ENCODE data around the gene ARMH4.

Gene ARMH4

DNA sequence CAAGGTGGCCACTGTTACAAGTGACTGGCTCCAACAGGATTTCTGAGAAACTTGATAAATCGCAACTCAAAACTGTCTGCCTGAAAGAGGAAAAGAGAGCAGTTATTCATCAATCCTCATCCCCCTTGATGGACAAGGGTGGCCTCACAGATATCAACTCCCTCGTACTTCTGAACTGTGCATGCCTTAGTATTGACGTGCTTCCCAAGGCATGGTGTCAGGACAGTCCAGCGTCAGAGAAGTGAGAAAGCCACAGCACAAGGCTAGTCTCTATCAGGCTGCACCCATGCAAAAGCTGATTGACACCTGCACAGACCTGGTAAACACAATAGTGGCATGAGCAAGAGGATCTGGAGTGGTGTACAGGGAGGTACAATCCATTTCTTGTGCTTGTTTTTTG, 160.7 kb downstream of the ARMH4 start:
- Histone ChIP-seq H3K9me3 (replicated peaks in 1 of 11) (no peaks in the 10 kb centered on the region), H3K27ac (no peak overlapping the region), H3K4me1 (no peaks in the 10 kb centered on the region), H4K20me1 (no peaks in the 10 kb centered on the region), H3K4me2 (no peak overlapping the region), H3K36me3 (no peaks in the 10 kb centered on the region), H3K4me3 (no peak overlapping the region), H3K27me3 (no peaks in the 10 kb centered on the region), H3K9ac (no peak overlapping the region)
- no peak for TF ChIP-seq Cebpa-rat (IDR thresholded peaks at IDR 0.05)

DNA sequence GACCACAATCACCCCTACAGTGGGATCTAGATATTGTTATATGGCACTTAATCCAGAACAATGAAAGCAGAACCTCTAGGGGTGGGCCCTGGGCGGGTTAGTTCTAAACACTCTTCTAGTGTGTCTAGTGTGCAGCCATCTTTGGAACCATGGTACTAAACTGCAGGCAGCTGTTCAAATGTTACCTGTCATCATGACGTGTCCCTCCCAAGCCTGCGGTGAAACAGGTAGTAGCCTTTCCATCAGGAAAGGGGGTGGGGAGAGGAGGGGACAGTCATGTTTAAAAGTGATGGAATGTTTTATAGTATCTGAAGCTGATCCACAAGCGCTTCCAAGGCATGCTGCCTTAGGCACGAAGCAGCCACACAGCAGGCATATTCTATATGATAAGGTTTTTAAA, 163.6 kb downstream of the ARMH4 start:
- no peaks in the 10 kb centered on the region for H3K4me1 ChIP-seq

DNA sequence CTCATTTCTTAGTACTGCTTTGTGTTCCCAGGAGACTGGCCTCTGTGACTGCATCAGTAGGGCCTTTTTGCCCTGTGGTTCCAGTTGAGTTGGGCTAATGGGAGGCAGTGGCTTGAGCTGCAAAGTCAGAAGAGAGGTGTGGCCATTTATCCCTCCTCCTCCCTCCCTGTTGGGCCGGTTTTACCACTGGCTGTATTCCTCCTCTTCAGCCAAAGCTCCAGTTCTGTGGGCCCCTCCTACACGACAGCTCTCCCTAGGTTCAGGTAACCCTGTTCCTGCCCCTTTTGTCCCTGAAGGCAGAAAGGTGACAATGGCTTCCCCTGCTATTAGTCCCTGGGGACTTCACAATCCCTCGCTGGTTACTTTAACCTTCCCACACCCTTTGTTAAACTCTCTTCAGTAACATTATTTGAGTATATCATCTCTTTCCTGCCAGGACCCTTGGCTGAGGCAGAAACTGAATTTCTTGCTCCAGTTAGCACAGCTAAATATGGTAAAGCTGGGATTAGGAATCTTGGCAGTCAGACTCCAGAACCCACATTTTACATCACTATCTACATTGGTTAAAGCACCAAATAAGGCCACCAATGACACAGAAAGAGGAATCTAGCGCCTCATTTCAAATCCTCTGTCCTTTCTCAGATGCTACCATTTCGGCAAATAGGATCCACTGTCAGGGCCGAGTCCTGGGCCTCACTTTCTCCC, 164.3 kb downstream of the ARMH4 start:
- TF ChIP-seq Cebpa-rat (IDR thresholded peaks at IDR 0.05): no peak

More for the DNA sequence above, 163.6 kb downstream of the ARMH4 start:
- no peaks in the 10 kb centered on the region for H3K9me3 ChIP-seq (replicated peaks in 1 of 11)
- no peaks in the 10 kb centered on the region for H4K20me1 ChIP-seq
- H3K36me3 ChIP-seq: no peaks in the 10 kb centered on the region
- no peak for TF ChIP-seq Cebpa-rat (IDR thresholded peaks at IDR 0.05)
- no peak overlapping the region for H3K4me2 ChIP-seq
- H3K27me3 ChIP-seq: no peaks in the 10 kb centered on the region
- no peak overlapping the region for H3K27ac ChIP-seq
- H3K9ac ChIP-seq: no peak overlapping the region
- no peak overlapping the region for H3K4me3 ChIP-seq

DNA sequence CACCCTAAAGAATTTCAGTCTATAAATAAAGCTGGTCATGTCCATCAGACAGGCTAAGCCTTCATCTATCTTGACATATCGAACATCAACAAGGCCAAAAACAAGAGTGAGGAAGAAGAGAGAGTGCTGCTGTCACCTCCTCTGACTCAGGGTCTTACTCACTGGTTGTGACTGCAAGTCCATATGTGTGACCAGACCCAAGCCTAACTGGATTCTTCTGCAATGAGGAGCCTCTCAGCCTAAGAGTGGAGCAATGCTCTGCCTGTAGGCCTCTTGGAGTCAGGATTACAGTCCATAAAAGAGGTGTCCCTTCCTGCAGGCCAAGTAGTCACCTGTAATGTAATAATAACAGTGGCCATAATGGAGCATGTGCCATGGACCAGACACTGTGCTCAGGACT, 165.0 kb downstream of the ARMH4 start:
- Histone ChIP-seq H3K36me3 (no peaks in the 10 kb centered on the region), H3K27ac (no peak overlapping the region), H3K9ac (no peak overlapping the region), H4K20me1 (no peaks in the 10 kb centered on the region), H3K27me3 (no peaks in the 10 kb centered on the region), H3K4me2 (no peak overlapping the region), H3K4me3 (no peak overlapping the region), H3K4me1 (no peaks in the 10 kb centered on the region), H3K9me3 (replicated peaks in 1 of 11) (no peaks in the 10 kb centered on the region)
- TF ChIP-seq Cebpa-rat (IDR thresholded peaks at IDR 0.05): no peak

More for the DNA sequence above, 164.3 kb downstream of the ARMH4 start:
- Histone ChIP-seq H3K9me3 (replicated peaks in 1 of 11) (no peaks in the 10 kb centered on the region), H3K4me1 (no peaks in the 10 kb centered on the region), H3K4me2 (no peak overlapping the region), H3K9ac (no peak overlapping the region), H3K27ac (no peak overlapping the region), H3K27me3 (no peaks in the 10 kb centered on the region), H3K4me3 (no peak overlapping the region), H4K20me1 (no peaks in the 10 kb centered on the region), H3K36me3 (no peaks in the 10 kb centered on the region)

DNA sequence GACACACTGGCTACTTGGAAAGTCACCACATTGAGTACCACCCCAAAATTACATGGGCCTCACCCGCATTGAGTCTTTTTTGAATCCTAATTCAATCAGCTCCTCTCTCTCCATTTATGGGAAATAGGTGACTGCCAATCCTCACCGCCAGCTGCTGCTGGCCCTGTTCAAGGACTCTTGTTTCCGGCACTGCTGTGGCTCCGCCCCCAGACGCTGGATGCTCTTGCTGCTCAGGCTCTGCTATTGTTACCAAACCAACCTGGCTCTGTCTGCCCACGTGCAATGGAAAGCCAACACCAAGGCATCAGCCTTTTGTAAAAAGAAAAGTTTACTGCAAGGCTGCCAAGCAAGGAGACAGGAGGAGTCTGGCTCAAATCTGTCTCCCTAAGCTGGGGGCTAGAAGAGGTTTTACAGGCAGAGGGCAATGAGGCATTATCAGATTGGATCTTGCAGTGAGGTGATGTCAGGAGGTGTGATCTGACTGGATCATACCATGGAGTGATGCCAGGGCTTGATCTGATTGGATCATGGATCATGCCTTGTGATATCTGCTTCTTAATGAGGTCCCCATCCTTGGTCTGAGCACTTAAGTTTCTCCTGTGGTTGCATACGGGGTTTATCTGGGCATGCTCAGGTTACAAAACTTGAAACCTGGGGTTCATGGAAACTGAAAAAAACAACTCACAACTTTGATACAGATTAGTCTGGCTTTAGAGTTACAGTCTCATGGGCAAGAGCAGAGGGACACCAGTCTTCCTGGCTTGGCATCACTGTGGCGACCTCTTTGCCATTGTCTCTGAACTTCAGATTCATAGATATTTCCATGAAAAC, 169.0 kb downstream of the ARMH4 start:
- no peak overlapping the region for H3K27ac ChIP-seq
- no peaks in the 10 kb centered on the region for H3K27me3 ChIP-seq

DNA sequence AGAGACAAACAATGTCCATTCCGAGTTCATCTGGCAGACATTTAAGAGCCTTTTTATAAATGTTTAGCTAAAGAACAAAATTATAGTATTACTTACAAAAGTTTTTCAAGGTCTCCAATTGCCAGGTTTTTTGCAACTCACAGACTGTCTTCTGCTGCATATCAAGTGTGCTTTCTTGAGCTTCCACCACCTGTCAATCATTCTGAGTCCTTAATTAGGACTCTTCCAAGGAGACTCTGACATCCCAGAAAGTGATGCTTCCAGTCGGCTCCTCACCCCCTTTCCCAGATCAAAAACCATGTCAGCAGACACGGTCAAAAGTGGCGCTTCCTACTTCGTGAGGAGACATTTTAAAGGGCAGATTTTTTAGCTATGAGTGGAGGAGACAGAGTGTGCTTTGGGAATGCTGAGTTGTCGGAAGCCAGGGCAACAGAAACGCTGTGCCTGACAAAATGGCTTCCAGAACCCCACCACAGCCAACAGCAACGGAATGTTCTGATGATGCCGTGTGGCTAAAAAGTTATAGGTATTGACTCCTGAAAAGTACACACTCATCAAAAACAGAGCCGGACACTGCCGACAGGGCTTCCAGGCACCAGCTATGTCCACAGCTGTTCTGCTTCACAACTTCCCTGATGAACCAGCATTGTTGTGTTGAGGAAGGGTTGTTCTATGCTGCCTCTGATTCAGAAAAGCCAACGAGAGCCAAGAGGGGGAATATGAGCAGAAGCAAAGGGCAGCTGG, 170.0 kb downstream of the ARMH4 start:
- Histone ChIP-seq H3K9me3 (replicated peaks in 1 of 11) (no peaks in the 10 kb centered on the region), H3K4me3 (no peak overlapping the region), H3K9ac (no peak overlapping the region), H3K4me1 (peaks cover 0 to 11% (median 0%) of the 10 kb centered on the region in 10 experiments; a peak in 3 of 20 replicates), H4K20me1 (no peaks in the 10 kb centered on the region), H3K27ac (no peak overlapping the region), H3K4me2 (no peak overlapping the region), H3K36me3 (no peaks in the 10 kb centered on the region), H3K27me3 (no peaks in the 10 kb centered on the region)
- TF ChIP-seq Cebpa-rat (IDR thresholded peaks at IDR 0.05): no peak

More for the DNA sequence above, 169.0 kb downstream of the ARMH4 start:
- Histone ChIP-seq H3K4me2 (no peak overlapping the region), H3K36me3 (no peaks in the 10 kb centered on the region), H3K4me1 (peaks cover 0 to 11% (median 0%) of the 10 kb centered on the region in 10 experiments; a peak in 3 of 20 replicates), H3K4me3 (no peak overlapping the region), H4K20me1 (no peaks in the 10 kb centered on the region), H3K9ac (no peak overlapping the region), H3K9me3 (replicated peaks in 1 of 11) (no peaks in the 10 kb centered on the region)
- no peak for TF ChIP-seq Cebpa-rat (IDR thresholded peaks at IDR 0.05)

DNA sequence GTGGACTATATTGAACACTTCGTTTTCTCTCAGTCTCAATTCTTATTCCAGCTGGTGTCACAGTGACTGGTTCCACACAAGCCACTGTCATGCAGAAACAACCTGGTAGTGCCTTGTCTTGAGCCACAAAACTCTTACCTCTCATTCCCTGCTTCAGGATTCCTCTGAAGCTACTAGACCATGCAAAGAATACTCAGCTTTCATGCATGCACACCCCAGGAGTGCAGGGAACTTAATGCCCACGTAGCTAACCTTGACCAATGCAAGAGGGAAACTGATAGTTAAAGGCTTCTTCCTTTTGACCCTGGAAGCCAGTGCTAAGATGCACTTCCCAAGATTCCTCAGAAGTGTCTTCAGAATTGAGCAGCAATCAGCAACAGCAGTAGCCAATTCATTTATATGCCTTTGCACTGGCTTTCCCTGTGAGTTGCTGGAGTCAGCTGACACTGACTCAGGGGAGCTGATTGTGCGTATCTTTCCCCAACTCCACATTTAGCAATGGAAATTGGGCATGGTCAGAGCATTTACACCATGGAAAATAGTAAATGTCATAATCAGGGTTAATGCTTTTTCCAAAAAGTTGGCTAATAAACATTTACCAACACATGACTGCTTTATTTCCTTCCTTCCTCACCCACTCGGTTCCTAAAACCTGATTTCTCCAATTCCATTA, 172.5 kb downstream of the ARMH4 start:
- no peaks in the 10 kb centered on the region for H3K36me3 ChIP-seq
- no peaks in the 10 kb centered on the region for H3K9me3 ChIP-seq (replicated peaks in 1 of 11)
- no peaks in the 10 kb centered on the region for H3K27me3 ChIP-seq
- TF ChIP-seq Cebpa-rat (IDR thresholded peaks at IDR 0.05): no peak
- H3K4me2 ChIP-seq: peak overlapping the region in 1 of 11 experiments; percentile 21; a peak in 1 of 22 replicates
- no peak overlapping the region for H3K27ac ChIP-seq
- H4K20me1 ChIP-seq: no peaks in the 10 kb centered on the region
- H3K9ac ChIP-seq: no peak overlapping the region
- no peak overlapping the region for H3K4me3 ChIP-seq
- H3K4me1 ChIP-seq: peaks cover 0 to 11% (median 0%) of the 10 kb centered on the region in 10 experiments; a peak in 3 of 20 replicates

DNA sequence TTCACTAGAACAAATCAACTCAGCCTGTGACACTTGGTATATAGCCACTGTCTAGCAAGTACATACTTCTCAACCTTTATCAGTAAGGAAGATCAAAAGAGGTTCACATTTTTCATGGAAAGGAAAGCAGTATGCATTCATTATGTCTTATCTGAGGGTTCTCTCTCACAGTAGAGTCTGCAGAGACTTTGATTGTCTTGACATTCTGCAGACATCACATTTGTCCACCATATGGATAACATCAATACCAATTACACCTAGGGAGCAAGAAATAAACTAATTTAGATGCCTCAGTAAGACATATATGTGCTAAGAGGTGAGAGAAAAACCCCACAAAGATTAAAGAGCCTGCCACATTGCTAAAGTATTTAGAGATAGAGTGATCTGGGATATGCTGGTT, 175.3 kb downstream of the ARMH4 start:
- no peak overlapping the region for H3K4me2 ChIP-seq
- H3K27me3 ChIP-seq: no peaks in the 10 kb centered on the region
- no peaks in the 10 kb centered on the region for H3K36me3 ChIP-seq
- no peak overlapping the region for H3K9ac ChIP-seq
- no peaks in the 10 kb centered on the region for H3K9me3 ChIP-seq (replicated peaks in 1 of 11)
- H3K4me1 ChIP-seq: peaks cover 0 to 11% (median 0%) of the 10 kb centered on the region in 10 experiments; a peak in 3 of 20 replicates
- no peaks in the 10 kb centered on the region for H4K20me1 ChIP-seq
- H3K4me3 ChIP-seq: no peak overlapping the region
- no peak for TF ChIP-seq Cebpa-rat (IDR thresholded peaks at IDR 0.05)
- no peak overlapping the region for H3K27ac ChIP-seq

DNA sequence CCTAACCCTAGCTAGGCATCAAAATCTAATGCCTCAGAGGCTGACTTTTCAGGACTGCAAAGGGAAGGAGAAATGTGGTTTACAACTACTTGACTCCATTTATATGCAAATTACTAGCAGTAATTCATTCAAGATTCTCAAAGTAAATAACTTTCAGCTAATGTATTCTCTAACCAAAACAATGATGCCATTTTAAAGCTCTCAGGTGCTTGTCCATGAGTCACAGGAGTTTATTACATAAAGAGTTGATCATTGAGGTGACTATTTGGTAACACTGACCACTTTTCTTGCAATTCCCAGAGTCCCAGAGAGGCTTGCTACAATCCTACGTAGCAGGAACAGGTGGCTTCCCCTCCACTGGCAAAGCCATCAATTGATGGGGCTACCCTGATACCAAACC, 177.1 kb downstream of the ARMH4 start:
- H3K9me3 ChIP-seq (replicated peaks in 1 of 11): no peaks in the 10 kb centered on the region
- no peak overlapping the region for H3K4me3 ChIP-seq
- no peaks in the 10 kb centered on the region for H3K27me3 ChIP-seq
- H3K4me2 ChIP-seq: no peak overlapping the region
- H4K20me1 ChIP-seq: no peaks in the 10 kb centered on the region
- H3K9ac ChIP-seq: no peak overlapping the region
- H3K4me1 ChIP-seq: peaks cover 0 to 9% (median 0%) of the 10 kb centered on the region in 10 experiments; a peak in 3 of 20 replicates
- no peak for TF ChIP-seq Cebpa-rat (IDR thresholded peaks at IDR 0.05)
- H3K27ac ChIP-seq: no peak overlapping the region
- H3K36me3 ChIP-seq: no peaks in the 10 kb centered on the region

Measured in BLaER1 treated with 17β-estradiol and CSF1 and Interleukin-3, amounts not matched to agents 10 nM and 100 nM (cell line).